GM10266 (cell line): ENCODE data around the gene TERT.

Experiments
- DNase-seq: peaks from one replicate; pipeline ENCODE4 v3.0.0; 2012; ENCODE audit errors: extremely low spot score
- CTCF ChIP-seq: IDR thresholded peaks from 2 replicates; pipeline ENCODE4 v1.5.1; 2012; ENCODE audit warnings: mild to moderate bottlenecking, low read depth; ENCODE audit not compliant: control insufficient read depth, insufficient read depth; ENCODE audit errors: missing control alignments

Gene TERT

GRCh38 chr5:1323803-1324173, 28.9 kb upstream of the TERT start:
- DNase-seq, result no peak
- TF ChIP-seq CTCF, result no peak

DNA sequence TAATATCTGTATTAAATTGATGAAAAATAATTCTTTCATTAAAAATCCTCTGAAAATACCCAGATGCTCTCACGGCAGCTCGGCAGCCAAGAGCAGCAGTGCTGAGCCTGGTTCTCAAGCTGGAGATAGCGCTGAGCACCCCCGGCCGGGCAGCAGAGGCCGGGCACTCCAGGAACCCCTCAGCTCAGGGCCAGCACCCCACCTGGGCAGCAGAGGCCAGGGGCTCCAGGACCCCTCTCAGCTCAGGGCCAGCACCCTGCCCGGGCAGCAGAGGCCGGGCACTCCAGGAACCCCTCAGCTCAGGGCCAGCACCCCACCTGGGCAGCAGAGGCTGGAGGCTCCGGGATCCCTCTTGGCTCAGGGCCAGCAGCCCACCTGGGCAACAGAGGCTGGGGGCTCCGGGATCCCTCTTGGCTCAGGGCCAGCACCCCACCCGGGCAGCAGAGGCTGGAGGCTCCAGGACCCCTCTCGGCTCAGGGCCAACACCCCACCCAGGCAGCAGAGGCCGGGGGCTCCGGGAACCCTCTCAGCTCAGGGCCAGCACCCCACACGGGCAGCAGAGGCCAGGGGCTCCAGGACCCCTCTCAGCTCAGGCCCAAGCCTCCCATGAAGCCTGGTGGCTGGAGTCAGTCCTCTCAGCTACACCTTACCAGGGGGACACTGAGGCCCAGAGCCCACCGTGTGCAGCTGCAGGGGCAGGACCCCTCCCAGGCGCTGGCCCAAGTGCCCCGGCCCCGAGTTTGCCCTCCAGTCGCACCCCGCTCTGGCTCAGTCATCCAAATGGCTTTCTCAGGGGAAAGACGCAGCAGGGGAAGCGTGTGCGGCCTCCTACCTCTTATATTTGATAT, 28.3 kb upstream of the TERT start:
- no peak for DNase-seq
- TF ChIP-seq CTCF, result no peak

DNA sequence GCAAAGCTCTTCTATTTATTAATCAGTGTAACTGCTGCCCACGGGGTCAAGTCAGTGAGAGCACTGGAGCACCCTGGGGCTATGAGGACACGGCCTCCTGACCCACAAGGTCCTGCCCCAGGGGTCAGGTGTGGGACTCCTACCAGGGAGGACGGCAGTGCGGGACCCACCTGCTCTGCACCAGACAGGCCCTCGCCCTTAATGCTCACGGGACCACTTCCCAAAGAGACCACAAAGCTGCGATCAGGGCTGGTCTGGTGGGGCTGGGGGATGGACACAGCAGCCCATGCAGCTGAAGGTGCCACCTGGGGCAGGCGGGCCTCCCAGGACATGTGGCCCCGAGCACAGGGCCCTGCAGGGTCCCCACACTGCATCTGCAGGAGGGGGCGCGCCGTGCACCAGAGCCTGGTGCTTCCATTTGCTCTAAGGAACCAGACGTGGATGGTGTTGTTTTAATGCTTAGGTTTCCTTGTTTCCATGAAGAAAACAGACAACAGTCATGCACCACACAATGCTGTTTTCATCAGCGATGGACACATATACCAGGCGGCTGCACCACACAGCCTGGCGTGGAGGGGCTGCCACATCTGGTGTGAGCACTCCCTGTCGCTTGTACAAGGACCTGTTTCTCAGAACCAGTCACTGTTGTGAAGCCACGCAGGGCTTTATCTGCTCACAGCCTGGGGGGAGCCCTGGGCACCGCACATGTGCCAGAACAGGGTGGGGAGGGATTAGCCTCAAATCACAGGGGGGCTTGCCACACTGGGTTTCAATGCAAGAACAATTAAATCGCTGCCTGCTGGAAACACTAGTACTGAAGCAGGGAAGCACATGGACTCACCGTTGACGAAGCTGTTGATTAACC, 27.4 kb upstream of the TERT start:
- no peak for DNase-seq
- no peak for TF ChIP-seq CTCF

DNA sequence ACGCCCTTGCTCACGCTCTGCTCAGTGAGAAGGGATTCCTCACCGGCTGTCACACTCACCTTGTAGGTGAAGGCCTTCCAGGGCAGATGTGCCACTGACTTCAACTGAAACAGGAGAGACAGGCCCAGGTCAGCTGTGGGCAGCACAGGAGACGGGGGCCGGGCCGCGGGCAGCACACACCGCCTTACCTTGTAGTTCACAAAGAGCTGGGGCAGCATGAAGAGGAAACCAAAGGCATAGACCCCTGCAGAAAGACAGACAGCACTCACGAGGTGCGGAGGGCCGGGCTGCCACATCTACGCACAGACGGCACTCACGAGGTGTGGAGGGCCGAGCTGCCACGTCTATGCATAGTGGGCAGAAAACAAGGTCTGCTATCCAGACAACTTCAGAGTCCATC, 26.7 kb upstream of the TERT start:
- DNase-seq, result no peak
- no peak for TF ChIP-seq CTCF

DNA sequence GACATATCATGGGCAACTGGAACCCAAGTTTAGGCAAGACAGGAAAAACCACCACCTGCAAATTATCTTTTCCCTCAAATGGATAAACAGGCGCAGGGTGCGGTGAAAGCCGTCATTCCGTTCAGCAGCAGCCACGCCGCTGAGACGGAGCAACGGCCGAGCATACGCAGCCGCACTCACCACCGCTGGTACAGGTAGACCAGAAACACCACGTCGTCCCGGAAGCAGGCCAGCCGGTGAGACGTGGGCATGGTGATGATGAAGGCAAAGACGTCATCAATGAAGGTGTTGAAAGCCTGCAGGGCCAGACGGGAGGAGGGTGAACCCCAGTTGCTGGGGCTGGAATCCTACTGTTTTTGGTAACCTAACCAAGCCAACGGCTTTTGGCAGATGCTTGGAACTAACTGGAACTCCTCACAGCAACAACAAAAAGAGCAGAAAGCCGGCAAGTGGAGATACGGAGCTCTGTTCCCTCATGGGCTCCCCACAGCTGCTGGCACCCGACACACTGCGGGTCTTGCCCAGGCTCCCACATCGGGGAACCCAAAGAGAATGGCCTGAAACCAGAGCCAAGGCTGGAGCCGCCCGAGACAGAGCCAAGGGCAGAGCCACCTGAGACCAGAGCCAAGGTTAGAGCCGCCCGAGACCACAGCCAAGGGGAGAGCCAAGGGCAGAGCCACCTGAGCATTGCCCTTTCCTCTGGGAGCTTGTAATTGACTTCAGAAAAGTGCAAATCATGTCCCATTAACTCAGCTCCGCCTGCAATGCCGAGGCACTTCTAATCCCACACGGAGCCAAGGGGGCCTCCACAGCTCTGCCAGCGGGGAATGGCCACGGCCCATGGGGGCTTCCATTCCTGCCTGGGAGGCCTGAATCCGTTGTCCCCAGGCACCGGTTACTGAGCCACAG, 25.8 kb upstream of the TERT start:
- DNase-seq, result no peak
- TF ChIP-seq CTCF, result no peak

DNA sequence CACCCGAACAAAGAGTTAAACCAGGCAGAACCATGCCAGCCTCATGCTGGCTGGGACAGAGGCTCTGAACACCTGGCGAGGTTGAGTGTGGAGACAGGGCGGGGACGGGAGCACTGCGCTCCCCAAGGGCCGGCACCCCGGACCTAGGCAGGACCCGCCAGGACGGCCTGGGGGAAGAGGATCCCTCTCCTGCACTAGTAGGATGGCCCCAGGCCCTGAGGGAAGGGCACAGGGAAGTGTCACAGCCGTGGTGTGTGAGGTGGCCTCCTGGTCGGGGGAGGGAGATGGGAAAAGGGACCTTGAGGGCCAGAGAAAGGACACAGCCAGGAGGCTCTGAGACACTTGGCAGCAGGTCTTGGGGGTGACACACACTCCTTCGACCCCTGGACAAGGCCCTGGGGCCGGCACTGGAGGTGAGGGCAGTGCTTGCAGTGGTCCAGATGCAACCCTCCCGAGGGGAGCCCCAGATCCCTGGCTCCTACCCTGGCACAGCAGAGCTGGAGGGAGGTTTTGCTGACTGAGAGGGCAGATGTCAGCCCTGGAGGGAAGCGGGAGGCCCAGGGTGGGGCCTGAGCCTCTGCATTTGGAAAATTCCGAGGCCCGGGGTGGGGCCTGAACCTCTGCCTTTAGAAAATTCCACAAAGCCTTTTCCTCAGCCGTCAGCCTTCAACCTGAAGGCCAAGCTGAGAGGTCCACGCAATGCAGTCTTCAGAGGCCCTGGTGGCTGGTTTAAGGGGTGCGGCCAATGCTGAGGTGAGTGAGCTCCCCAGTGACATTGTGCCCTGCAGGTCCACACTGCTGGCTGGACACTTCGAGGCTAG, 24.8 kb upstream of the TERT start:
- no peak for TF ChIP-seq CTCF
- DNase-seq, result no peak
